ENCODE data around the gene NKAIN1. TPM values are rescaled to one million over a fixed set of nuclear protein-coding genes. Genes with fewer than 3 reads are reported as not detected.
A peak's percentile ranks its signal among the peaks of the same experiment; 100 is the strongest.

The NKAIN1 gene
- total RNA-seq, 2 donors from 2014 or later: not detected

DNA sequence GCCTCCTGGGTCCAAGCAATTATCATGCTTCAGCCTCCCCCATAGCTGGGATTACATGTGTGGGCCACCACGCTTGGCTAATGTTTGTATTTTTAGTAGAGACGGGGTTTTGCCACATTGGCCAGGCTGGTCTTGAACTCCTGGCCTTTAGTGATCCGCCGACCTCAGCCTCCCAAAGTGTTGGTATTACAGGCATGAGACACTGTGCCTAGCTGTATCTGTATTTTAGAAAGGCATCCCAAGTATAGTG, 69.3 kb downstream of the NKAIN1 start:
- no peak for ATAC-seq
- peaks cover 0 to 3% of the 10 kb centered on the region in 2 donors for H3K27me3 Mint-ChIP-seq

DNA sequence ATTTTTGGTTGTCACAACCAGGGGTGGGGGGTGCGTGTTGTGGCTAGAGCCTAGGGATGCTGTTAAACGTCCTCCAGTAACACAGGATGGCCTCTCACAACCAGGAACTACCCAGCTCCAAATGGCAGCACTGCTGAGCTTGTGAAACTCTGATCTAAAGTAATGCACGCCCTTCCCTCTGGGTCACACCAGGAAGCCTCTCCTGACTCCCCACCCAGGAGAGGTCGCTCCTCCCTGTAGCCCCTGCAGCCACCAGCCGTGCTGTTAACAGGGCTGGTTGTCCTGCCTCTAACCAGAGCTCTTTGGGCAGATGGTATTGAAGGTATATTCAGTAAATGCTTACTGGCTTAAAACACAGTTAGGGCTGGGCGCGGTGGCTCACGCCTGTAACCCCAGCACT, 73.2 kb downstream of the NKAIN1 start:
- DNase-seq (ENCODE audit: low spot score) (peak; percentile 16), ATAC-seq (no peak)
- Mint-ChIP-seq H3K36me3 (no peaks in the 10 kb centered on the region), H3K27me3 (peaks cover 0 to 3% of the 10 kb centered on the region in 2 donors), H3K4me1 (ENCODE audit: low read depth in 2 of 2) (peaks cover 6 to 8% of the 10 kb centered on the region in 2 donors), H3K27ac (no peak overlapping the region), H3K4me3 (no peak overlapping the region), H3K9me3 (no peaks in the 10 kb centered on the region)

More for the DNA sequence above, 69.3 kb downstream of the NKAIN1 start:
- H3K4me3 Mint-ChIP-seq: no peak overlapping the region
- H3K4me1 Mint-ChIP-seq (ENCODE audit: low read depth in 2 of 2): peaks cover 0 to 4% of the 10 kb centered on the region in 2 donors
- no peaks in the 10 kb centered on the region for H3K36me3 Mint-ChIP-seq
- no peak overlapping the region for H3K27ac Mint-ChIP-seq
- H3K9me3 Mint-ChIP-seq: no peaks in the 10 kb centered on the region
- DNase-seq (ENCODE audit: low spot score): no peak

DNA sequence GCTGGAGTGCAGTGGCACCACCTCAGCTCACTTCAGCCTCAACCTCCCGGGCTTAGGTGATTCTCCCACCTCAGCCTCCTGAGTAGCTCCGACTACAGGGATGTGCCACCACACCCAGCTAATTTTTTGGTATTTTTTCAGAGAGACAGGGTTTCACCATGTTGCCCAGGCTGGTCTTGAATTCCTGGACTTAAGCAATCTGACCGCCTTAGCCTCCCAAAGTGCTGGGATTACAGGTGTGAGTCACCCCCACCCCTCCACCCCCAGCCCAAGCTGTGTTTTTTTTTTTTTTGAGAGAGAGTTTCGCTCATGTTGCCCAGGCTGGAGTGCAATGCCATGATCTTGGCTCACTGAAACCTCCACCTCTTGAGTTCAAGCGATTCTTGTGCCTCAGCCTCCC, 75.4 kb downstream of the NKAIN1 start:
- H3K4me3 Mint-ChIP-seq: no peak overlapping the region
- H3K4me1 Mint-ChIP-seq (ENCODE audit: low read depth in 2 of 2): peaks cover 4 to 6% of the 10 kb centered on the region in 2 donors
- peaks cover 0 to 3% of the 10 kb centered on the region in 2 donors for H3K27me3 Mint-ChIP-seq
- H3K27ac Mint-ChIP-seq: no peak overlapping the region
- ATAC-seq (no peak), DNase-seq (ENCODE audit: low spot score) (no peak)
- no peaks in the 10 kb centered on the region for H3K9me3 Mint-ChIP-seq
- H3K36me3 Mint-ChIP-seq: no peaks in the 10 kb centered on the region

DNA sequence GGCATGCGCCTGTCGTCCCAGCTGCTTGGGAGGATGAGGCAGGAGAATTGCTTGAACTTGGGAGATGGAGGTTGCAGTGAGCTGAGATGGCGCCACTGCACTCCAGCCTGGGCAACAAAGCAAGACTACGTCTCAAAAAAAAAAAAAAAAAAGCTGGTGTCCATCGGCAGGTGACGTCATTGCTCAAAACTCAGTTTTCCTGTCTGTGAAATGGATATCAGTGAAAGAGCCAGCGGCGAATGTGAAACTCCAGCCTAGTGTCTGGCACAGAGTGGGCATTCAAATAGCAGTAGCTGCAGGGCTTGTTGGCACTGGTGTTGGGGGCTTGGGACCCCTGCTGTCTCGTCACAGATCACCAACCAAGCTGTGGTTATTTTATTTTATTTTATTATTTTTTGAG, 75.8 kb downstream of the NKAIN1 start:
- H3K9me3 Mint-ChIP-seq: no peaks in the 10 kb centered on the region
- ATAC-seq: no peak
- H3K36me3 Mint-ChIP-seq: no peaks in the 10 kb centered on the region
- H3K4me3 Mint-ChIP-seq: no peak overlapping the region
- H3K27me3 Mint-ChIP-seq: peaks cover 0 to 3% of the 10 kb centered on the region in 2 donors
- no peak for DNase-seq (ENCODE audit: low spot score)
- H3K27ac Mint-ChIP-seq: no peak overlapping the region
- H3K4me1 Mint-ChIP-seq (ENCODE audit: low read depth in 2 of 2): peaks cover 4 to 6% of the 10 kb centered on the region in 2 donors

DNA sequence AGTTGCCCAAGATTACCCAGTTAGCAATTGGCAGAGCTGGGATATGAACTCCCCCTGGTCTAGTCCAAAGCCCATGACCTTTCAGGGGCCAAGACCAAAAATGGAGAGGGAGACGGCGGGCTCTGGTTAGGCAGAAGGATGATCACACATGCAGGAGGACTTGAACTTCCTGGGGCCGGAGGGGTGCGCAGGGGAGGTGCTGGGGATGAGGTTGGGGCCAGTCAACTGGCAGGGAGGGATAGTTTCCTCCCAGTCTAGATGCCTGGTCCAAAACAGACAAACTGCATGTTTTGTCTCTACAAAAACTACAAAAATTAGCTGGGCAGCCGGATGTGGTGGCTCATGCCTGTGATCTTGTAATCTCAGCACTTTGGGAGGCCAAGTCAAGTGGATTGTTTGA, 78.1 kb downstream of the NKAIN1 start:
- ATAC-seq (no peak), DNase-seq (ENCODE audit: low spot score) (no peak)
- Mint-ChIP-seq H3K27ac (no peak overlapping the region), H3K27me3 (peaks cover 0 to 3% of the 10 kb centered on the region in 2 donors), H3K4me1 (ENCODE audit: low read depth in 2 of 2) (peaks cover 4 to 6% of the 10 kb centered on the region in 2 donors), H3K4me3 (no peak overlapping the region), H3K36me3 (no peaks in the 10 kb centered on the region), H3K9me3 (no peaks in the 10 kb centered on the region)

DNA sequence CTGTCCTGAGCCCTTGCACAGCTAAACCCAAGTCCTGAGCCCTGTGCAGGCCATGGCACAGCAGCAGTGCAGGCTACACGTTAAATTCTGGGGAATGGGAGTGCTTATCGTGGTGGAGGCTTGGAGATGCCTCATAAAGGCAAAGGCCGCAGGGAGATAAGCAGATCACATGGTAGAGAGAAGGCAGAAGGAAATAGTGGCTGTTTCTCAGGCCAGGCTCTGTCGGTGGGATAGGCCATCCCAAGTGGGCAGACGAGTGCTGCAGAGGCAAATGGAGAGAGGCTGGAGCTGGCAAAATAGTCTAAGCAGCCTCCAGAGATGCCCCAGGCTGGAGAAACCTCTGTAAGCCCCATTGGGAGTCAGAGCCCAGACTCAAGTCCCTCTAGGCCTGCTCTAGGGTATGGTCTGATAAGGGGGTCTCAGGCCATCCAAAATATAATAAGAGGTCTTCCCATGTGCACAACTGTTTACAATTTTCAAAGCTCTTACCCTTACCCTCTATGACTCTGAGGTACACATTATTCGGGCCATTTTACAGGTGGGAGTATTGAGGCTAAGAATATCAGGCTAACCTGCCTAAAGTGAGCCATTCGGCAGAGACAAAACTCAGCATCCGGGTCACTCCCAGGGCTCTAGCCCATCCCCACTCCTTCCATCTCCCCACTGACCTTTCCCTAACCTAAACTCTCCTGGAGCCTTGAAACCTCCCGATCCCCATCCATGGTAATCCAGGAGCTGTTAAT, 79.6 kb downstream of the NKAIN1 start:
- no peak for DNase-seq (ENCODE audit: low spot score)
- Mint-ChIP-seq H3K4me3 (no peak overlapping the region), H3K9me3 (no peaks in the 10 kb centered on the region), H3K27me3 (peaks cover 0 to 3% of the 10 kb centered on the region in 2 donors), H3K27ac (no peak overlapping the region), H3K36me3 (no peaks in the 10 kb centered on the region), H3K4me1 (ENCODE audit: low read depth in 2 of 2) (peaks cover 9 to 10% of the 10 kb centered on the region in 2 donors)
- no peak for ATAC-seq

DNA sequence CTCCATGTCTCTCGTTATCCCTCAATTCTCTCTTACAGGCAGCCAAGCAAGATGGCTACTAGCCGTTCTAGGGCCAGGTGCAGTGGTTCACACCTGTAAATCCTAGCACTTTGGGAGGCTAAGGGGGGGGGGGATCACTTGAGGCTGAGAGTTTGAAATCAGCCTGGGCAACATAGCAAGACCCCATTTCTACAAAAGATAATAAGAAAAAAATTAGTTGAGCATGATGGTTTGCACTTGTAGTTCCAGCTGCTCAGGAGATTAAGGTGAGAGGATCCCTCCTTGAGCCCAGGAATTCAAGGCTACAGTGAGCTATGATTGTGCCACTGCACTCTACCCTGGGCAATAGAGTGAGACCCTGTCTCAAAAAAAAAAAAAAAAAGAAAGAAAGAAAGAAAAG, 80.4 kb downstream of the NKAIN1 start:
- DNase-seq (ENCODE audit: low spot score) (no peak), ATAC-seq (no peak)
- peaks cover 0 to 3% of the 10 kb centered on the region in 2 donors for H3K27me3 Mint-ChIP-seq
- H3K9me3 Mint-ChIP-seq: no peaks in the 10 kb centered on the region
- peaks cover 10 to 11% of the 10 kb centered on the region in 2 donors for H3K4me1 Mint-ChIP-seq (ENCODE audit: low read depth in 2 of 2)
- no peak overlapping the region for H3K4me3 Mint-ChIP-seq
- no peaks in the 10 kb centered on the region for H3K36me3 Mint-ChIP-seq
- H3K27ac Mint-ChIP-seq: no peak overlapping the region

DNA sequence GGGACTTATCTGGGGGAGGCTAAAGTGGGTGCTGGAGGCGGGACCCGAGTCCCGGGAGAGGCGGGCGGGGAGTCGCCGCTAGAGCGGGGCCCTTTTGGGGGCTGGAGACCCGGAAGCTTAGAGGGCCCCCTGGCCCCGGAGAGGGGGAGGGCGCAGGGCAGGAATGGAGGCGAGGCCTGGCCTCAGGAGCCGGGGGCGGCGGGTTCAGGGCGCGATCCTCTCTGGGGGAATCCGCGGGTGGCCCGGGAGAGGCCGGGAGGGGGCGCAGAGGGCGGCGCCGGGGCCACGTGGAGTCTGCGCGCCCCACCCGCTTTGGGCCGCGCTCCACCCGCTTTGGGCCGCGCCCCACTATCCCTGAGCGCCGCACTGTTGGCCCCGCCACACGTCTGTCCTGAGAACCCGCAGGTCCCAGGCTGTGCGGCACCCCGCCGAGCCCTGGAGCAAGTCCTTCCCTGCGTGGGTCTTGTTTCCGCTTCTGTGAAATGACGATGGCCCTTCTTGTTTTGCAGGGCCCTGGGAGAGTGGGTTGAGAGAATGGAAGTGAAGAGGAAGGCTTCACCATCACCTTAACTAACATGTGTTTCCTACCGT, 84.4 kb downstream of the NKAIN1 start:
- peaks cover 0 to 3% of the 10 kb centered on the region in 2 donors for H3K27me3 Mint-ChIP-seq
- peak overlapping the region in 1 of 2 donors; percentile 36 for H3K27ac Mint-ChIP-seq
- H3K4me1 Mint-ChIP-seq (ENCODE audit: low read depth in 2 of 2): peaks cover 4 to 9% of the 10 kb centered on the region in 2 donors
- DNase-seq (ENCODE audit: low spot score): peak; percentile 78
- peak; percentile 85 to 89 for ATAC-seq
- no peaks in the 10 kb centered on the region for H3K36me3 Mint-ChIP-seq
- no peaks in the 10 kb centered on the region for H3K9me3 Mint-ChIP-seq
- H3K4me3 Mint-ChIP-seq: peak overlapping the region; percentile 90

DNA sequence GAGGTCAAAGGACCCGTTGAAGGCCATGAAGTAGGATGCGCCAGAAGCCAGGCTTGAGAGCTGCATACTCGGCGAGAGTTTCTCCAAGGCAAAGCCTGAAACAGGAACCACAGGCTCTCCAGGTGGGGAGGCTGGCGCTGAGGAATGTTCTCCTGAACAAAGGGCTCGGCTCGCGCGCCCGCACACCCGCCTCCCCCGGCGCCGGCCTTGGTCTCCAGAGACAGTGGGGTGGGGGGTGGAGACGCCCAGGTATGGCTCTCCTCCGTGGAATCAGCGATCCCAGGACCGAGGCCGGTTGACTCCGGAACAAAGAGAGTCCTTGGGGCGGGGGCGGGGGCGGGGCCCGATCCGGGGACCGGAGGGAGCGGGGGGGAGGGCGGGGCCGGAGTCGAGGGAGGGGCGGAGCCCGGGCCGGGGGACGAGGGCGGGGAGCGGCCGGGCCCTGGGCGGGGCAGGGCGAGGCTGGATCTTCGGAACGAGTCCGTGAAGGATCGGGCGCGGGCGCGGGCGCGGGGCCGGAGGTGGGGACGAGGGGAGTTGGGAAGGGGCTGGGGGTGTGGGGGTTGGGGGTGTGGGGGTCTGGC, 85.0 kb downstream of the NKAIN1 start:
- ATAC-seq: peak; percentile 87 to 91
- peak overlapping the region in 1 of 2 donors; percentile 54 for H3K27ac Mint-ChIP-seq
- H3K9me3 Mint-ChIP-seq: no peaks in the 10 kb centered on the region
- peak overlapping the region; percentile 90 for H3K4me3 Mint-ChIP-seq
- no peaks in the 10 kb centered on the region for H3K36me3 Mint-ChIP-seq
- peaks cover 4 to 9% of the 10 kb centered on the region in 2 donors for H3K4me1 Mint-ChIP-seq (ENCODE audit: low read depth in 2 of 2)
- DNase-seq (ENCODE audit: low spot score): peak; percentile 66
- H3K27me3 Mint-ChIP-seq: peaks cover 0 to 3% of the 10 kb centered on the region in 2 donors

DNA sequence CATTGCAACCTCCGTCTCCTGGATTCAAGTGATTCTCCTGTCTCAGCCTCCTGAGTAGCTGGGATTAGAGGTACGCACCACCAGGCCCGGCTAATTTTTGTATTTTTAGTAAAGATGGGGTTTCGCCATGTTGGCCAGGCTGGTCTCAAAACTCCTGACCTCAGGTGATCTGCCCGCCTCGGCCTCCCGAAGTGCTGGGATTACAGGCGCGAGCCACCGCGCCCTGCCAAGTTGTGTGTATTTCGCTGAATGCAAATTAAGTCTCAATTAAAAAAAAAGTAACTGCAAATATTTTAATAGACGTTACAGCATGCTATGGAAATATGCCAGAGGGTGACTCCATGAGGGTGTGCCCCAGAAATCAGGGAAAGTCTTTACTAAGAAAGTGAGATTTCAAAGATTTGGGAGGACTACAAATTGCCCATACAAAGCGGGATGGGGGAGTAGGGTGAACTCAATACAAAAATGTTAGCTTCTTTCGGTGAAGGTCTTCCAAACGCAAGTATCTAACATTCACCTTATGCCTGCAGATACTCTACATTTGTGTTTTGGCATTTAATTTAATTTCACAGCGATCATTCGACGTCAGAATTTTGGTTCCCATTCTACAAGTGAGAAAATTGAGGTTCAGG, 85.6 kb downstream of the NKAIN1 start:
- peaks cover 0 to 3% of the 10 kb centered on the region in 2 donors for H3K27me3 Mint-ChIP-seq
- H3K36me3 Mint-ChIP-seq: no peaks in the 10 kb centered on the region
- peak overlapping the region in 1 of 2 donors; percentile 54 for H3K27ac Mint-ChIP-seq
- DNase-seq (ENCODE audit: low spot score): no peak
- peak overlapping the region; percentile 51 for H3K4me3 Mint-ChIP-seq
- ATAC-seq: no peak
- H3K4me1 Mint-ChIP-seq (ENCODE audit: low read depth in 2 of 2): peaks cover 4 to 9% of the 10 kb centered on the region in 2 donors
- no peaks in the 10 kb centered on the region for H3K9me3 Mint-ChIP-seq

DNA sequence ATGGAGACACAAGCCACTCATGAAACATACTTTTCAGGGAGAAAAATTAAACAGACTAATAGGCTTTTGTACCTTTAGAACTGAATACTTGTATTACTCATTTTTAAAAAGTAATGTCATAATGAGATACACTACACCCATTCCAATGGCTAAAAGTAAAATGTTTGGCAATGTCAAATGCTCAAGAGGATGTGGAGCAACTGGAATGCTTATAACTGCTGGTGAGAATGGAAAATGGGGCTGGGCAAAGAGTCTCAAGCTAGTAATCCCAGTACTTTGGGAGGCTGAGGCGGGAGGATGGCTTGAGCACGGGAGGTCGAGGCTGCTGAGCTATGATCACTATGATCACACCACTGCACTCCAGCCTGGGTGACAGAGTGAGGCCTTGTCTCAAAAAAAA, 86.3 kb downstream of the NKAIN1 start:
- ATAC-seq (no peak), DNase-seq (ENCODE audit: low spot score) (no peak)
- Mint-ChIP-seq H3K36me3 (no peaks in the 10 kb centered on the region), H3K27me3 (peaks cover 0 to 3% of the 10 kb centered on the region in 2 donors), H3K4me3 (no peak overlapping the region), H3K27ac (no peak overlapping the region), H3K9me3 (no peaks in the 10 kb centered on the region), H3K4me1 (ENCODE audit: low read depth in 2 of 2) (peaks cover 4 to 9% of the 10 kb centered on the region in 2 donors)

DNA sequence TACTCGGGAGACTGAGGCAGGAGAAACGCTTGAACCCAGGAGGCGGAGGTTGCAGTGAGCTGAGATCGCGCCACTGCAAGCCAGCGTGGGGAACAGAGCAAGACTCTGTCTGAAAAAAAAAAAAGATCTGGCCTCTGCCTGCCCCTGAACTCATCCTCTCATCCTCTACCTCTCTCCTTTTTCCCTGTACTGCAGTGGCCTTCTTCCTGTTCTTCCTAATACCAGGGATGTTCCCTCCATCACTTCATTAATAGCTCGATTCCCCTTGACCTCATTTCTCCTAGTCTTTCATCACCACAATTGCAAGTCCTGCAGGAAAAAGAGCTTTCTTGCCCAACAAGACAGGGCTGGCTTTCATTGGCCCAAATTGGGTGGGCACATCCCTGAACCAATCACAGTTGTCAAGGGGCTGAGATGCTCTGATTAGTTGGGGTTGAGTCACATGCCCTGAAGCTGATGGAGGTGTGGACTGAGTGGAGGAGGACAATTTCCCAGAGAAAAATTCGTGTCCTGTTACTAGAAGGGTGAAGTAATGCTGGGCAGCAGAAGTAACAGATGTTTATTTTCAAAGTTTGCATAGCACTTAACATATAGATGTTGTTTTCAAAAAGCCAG, 87.4 kb downstream of the NKAIN1 start:
- no peak overlapping the region for H3K4me3 Mint-ChIP-seq
- peaks cover 0 to 3% of the 10 kb centered on the region in 2 donors for H3K27me3 Mint-ChIP-seq
- ATAC-seq (no peak), DNase-seq (ENCODE audit: low spot score) (no peak)
- H3K4me1 Mint-ChIP-seq (ENCODE audit: low read depth in 2 of 2): peaks cover 4 to 9% of the 10 kb centered on the region in 2 donors
- H3K9me3 Mint-ChIP-seq: no peaks in the 10 kb centered on the region
- no peak overlapping the region for H3K27ac Mint-ChIP-seq
- H3K36me3 Mint-ChIP-seq: no peaks in the 10 kb centered on the region

DNA sequence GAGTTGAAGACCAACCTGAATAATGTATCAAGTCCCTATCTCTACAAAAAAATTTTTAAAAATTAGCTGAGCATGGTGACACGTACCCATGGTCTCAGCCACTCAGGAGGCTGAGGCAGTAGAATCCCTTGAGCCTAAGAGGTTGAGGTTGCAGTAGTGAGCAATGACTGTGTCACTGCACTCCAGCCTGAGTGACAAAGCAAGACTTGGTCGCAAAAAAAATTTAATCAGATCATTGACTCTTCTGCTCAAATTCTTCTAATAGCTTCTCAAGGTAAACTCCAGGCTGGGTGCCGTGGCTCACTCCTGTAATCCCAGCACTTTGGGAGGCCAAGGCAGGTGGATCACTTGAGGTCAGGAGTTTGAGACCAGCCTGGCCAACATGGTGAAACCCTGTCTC, 88.3 kb downstream of the NKAIN1 start:
- Mint-ChIP-seq H3K9me3 (no peaks in the 10 kb centered on the region), H3K4me1 (ENCODE audit: low read depth in 2 of 2) (peaks cover 4 to 9% of the 10 kb centered on the region in 2 donors), H3K27me3 (peaks cover 0 to 3% of the 10 kb centered on the region in 2 donors), H3K27ac (no peak overlapping the region), H3K4me3 (no peak overlapping the region), H3K36me3 (no peaks in the 10 kb centered on the region)
- DNase-seq (ENCODE audit: low spot score): no peak
- ATAC-seq: no peak

All from natural killer cell treated with Interleukin-12 subunit alpha and Interleukin-12 subunit beta and Interleukin-15 and Interleukin-18, amount 100 ng/mL, for 72 hours (primary cell).